ENCODE data around the gene CACFD1. TPM values are rescaled to one million over a fixed set of nuclear protein-coding genes. Genes with fewer than 3 reads are reported as not detected.
A peak's percentile ranks its signal among the peaks of the same experiment; 100 is the strongest.

Gene CACFD1
- total and polyA plus RNA-seq, 2 of the 13 experiments (the other 11 are each of a cell fraction or from before 2014, with no cell fraction given): 13.8 to 14.6 TPM

GRCh38 chr9:133506653-133507038 lies 46.9 kb downstream of the CACFD1 start (continued):
- TF ChIP-seq ZNF142 (CRISPR knock-in tag; IDR thresholded peaks at IDR 0.05) (peak; percentile 86; the same call in 1 of the 2 replicates), CCDC6 (CRISPR knock-in tag; IDR thresholded peaks at IDR 0.05) (peak; percentile 61; the same call in 1 of the 2 replicates), SMARCC2 (IDR thresholded peaks at IDR 0.05) (no peak), HNRNPL (IDR thresholded peaks at IDR 0.05; ENCODE audit: low read depth, low read length) (peak; percentile 77; the same call in 1 of the 2 replicates), ZBTB44 (CRISPR knock-in tag; IDR thresholded peaks at IDR 0.05) (no peak), TSC22D2 (CRISPR knock-in tag; IDR thresholded peaks at IDR 0.05; ENCODE audit: borderline replicate concordance) (0 out of 2 replicates have a peak, but pooled peaks have one; percentile 43), ZNF263 (CRISPR knock-in tag; IDR thresholded peaks at IDR 0.05) (peak; percentile 40), NKX3-1 (CRISPR knock-in tag; IDR thresholded peaks at IDR 0.05) (peak; percentile 96), JARID2 (CRISPR knock-in tag; IDR thresholded peaks at IDR 0.05; ENCODE audit: insufficient replicate concordance) (peak; percentile 25), ZNF274 (CRISPR knock-in tag; IDR thresholded peaks at IDR 0.05) (no peak), ZBTB39 (CRISPR knock-in tag; IDR thresholded peaks at IDR 0.05) (no peak), ZNF205 (CRISPR knock-in tag; IDR thresholded peaks at IDR 0.05) (peak; percentile 25; the same call in 1 of the 2 replicates), NR2F6 (IDR thresholded peaks at IDR 0.05) (peak; percentile 98), NR2F6 (CRISPR knock-in tag; IDR thresholded peaks at IDR 0.05) (peak; percentile 100), MAX (IDR thresholded peaks at IDR 0.05) (peak; percentile 87), HMG20B (CRISPR knock-in tag; conservative IDR thresholded peaks at IDR 0.05) (peak; percentile 45; the same call in 1 of the 2 replicates), ZNF563 (CRISPR knock-in tag; IDR thresholded peaks at IDR 0.05) (peak; percentile 64; the same call in 1 of the 2 replicates), ZEB1 (IDR thresholded peaks at IDR 0.05; ENCODE audit: insufficient replicate concordance, low read depth) (no peak), RORA (CRISPR knock-in tag; IDR thresholded peaks at IDR 0.05) (no peak), PHF20 (CRISPR knock-in tag; IDR thresholded peaks at IDR 0.05) (no peak), TARDBP (CRISPR knock-in tag; IDR thresholded peaks at IDR 0.05) (peak; percentile 71; the same call in 1 of the 2 replicates), PHB2 (IDR thresholded peaks at IDR 0.05; ENCODE audit: partially characterized antibody) (no peak)

All from HepG2 (cell line).